Cardiac fibroblast (primary cell): ENCODE results near the gene ANKRD55.
"Not testable (repeated sequence)": the region's sequence is repeated elsewhere in the genome, so short reads cannot be mapped to it uniquely, and the experiment has no call there.

Experiments
- DNase-seq, 2 donors: peaks; one replicate each; pipeline versions ENCODE4 v3.0.0 to v3.0.0-alpha.2; 2010; ENCODE audit warnings: low read depth in 2 of 2
- H3K4me3 ChIP-seq, 2 donors: replicated peaks in 1 of 2; 1 replicate in 1 of 2; 2 replicates in 1 of 2; pipeline ENCODE4 v1.5.1; 2011; ENCODE audit warnings: low read depth in 2 of 2, low read length in 2 of 2, mild to moderate bottlenecking in 2 of 2, moderate library complexity in 1 of 2
- CTCF ChIP-seq: IDR thresholded peaks from one replicate; pipeline ENCODE4 v1.5.1; 2011; ENCODE audit warnings: low read depth, mild to moderate bottlenecking, low read length, inconsistent platforms

The ANKRD55 gene

GRCh38 chr5:56245481-56245880 is 12.4 kb upstream of the ANKRD55 start:
- DNase-seq: no peak
- no peak for TF ChIP-seq CTCF
- no peak overlapping the region for H3K4me3 ChIP-seq

DNA sequence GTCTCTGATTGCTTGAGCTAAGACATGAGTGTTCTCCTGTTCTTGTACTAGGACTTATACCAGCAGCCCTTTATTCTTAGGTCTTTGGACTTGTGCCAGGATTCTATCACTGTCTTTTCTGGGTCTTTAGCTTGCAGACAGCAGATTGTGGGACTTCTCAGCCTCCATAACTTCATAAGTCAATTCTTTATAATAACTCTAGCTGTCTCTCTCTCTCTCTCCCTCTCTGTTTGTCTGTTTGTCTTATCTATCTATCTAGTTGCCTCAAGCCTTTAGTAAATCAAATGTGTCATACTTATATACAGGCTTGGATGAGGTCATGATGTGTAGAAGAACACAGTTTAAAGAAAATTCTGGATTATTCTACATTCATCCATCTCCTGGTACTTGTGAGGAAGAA is 11.5 kb upstream of the ANKRD55 start:
- H3K4me3 ChIP-seq: no peak overlapping the region
- DNase-seq: peak in 1 of 2 donors; percentile 27
- no peak for TF ChIP-seq CTCF

DNA sequence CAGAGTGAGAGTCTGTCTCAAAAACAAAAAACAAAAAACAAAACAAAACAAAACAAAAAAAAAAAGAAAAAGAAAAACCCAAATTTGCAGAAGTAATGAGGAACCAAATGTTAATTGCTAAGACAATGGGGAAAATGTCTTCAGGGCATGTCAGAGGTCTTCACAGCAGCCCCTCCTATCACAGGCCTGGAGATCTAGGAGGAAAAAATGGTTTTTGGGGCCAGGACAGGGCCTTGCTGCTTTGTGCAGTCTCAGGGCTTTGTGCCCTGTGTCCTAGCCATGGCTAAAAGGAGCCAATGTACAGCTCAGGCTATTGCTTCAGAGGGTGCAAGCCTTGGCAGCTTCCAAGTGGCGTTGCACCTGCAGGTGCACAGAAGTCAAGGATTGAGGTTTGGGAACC is 9.1 kb upstream of the ANKRD55 start:
- not testable (repeated sequence) for H3K4me3 ChIP-seq, DNase-seq

GRCh38 chr5:56232538-56232937 is 592 bp downstream of the ANKRD55 start:
- TF ChIP-seq CTCF: no peak
- no peak for DNase-seq
- H3K4me3 ChIP-seq: no peak overlapping the region

DNA sequence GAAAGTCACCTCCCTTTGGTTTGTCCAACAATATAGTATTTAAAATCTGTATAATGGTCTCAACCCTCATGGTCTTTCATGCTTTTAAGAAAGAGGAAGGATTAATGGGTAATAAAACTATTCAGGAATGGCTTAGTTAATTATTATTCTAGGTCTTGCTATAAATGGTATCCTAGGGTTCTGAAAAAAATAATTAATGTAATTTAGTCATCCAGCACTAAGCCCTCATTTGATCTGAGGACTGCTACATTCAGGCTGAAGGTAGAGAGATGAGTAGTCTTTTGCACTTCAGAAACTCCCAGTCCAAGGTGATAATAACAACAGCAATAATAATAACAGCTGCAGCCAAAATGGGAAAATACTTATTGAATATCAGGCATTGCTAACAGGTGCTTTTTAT is 2.6 kb downstream of the ANKRD55 start:
- no peak overlapping the region for H3K4me3 ChIP-seq
- no peak for TF ChIP-seq CTCF
- DNase-seq: no peak

DNA sequence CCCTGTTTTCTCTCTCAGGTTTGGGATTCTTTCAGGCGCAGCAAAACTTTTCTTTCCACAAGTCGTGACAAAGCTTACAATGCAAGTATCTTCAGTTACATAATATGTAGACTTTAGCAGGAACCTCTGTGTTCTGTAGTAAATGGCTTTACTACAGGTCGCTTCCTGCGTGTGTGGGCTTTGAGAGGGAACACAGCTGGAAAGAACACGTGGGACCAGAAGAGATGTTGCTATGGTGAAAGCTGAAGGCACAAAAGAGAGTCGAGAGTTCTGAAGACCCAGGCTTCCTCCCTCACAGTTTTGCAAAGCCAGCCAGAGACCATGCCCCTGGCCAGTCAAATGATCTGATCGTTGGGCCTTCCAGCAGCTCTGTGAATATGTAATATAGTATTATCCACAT is 4.0 kb downstream of the ANKRD55 start:
- no peak for DNase-seq
- no peak for TF ChIP-seq CTCF
- no peak overlapping the region for H3K4me3 ChIP-seq

DNA sequence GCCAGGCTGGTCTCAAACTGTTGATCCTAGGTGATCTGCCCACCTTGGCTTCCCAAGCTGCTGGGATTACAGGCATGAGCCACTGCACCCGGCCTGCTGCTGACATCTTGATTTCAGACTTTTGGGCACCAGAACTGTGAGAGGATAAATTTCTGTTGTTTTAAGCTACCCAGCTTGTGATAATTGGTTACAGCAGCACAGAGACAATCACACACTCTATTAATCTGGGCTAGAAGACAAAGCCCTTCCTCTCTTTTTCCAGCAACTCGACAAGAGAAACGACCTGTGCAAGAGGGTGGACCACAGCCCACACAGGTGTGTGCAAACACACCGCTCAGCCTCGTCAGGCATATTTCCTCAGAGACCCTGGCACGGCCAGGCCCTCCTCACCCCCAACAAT is 4.5 kb downstream of the ANKRD55 start:
- TF ChIP-seq CTCF: no peak

More for the DNA sequence above, 4.5 kb downstream of the ANKRD55 start:
- no peak for DNase-seq
- H3K4me3 ChIP-seq: no peak overlapping the region
